HepG2 (cell line): Measurements from ENCODE around the gene TET2. TPM values are rescaled to one million over a fixed set of nuclear protein-coding genes. Genes with fewer than 3 reads are reported as not detected.

Source experiments
- ATAC-seq: fragments of 200-7000 bp; cut with Tn5 transposase; 3 replicates; pipeline ENCODE4 v1.9.1; 2020; ENCODE audit warnings: mild to moderate bottlenecking, moderate library complexity
- BruUV-seq: library from RNA; stranded (reverse); fragments of 400-500 nt; replicated peaks from 2 replicates; lab custom pipeline; 2021; lab: Mats Ljungman, UMichigan
- CTCF ChIA-PET: fragments of 300-600 bp; formaldehyde crosslinking; extraction: SDS; loops from one replicate; lab custom pipeline; 2021; ENCODE audit warnings: low total read pairs, inconsistent platforms, low intra/inter-chr PET ratio; lab: Yijun Ruan, JAX
- POLR2A ChIA-PET: fragments of 350-600 bp; sonication (Branson Sonifier 250); formaldehyde crosslinking; loops from one replicate; lab custom pipeline; 2020; ENCODE audit warnings: antibody characterized with exemption, inconsistent platforms; lab: Yijun Ruan, JAX
- DNase-seq: peaks from one replicate; pipeline ENCODE4 v3.0.0-alpha.2; 2015; ENCODE audit warnings: low spot score
- FAIRE-seq: peaks from 3 replicates; lab custom pipeline; 2011; peaks lifted over from hg19 to GRCh38; lab: Jason Lieb, UNC
- H2AFZ ChIP-seq: one replicate; pipeline ENCODE4 v1.6.1; 2011; ENCODE audit warnings: low read length, inconsistent platforms
- H3K27ac ChIP-seq: fragments of 300-600 bp; 3 replicates; pipeline ENCODE4 v1.8.0; 2011; ENCODE audit warnings: mixed run types, mild to moderate bottlenecking, mixed read lengths, low read length, inconsistent platforms; ENCODE audit not compliant: insufficient read depth; ENCODE audit errors: extremely low read length
- H3K27me3 ChIP-seq, 2 experiments: fragments of 200-600 bp in 1 of 2; 2 replicates in 1 of 2; 3 replicates in 1 of 2; pipeline versions ENCODE4 v1.6.0 to v1.8.0; 2011; ENCODE audit warnings: low read length in 2 of 2, mild to moderate bottlenecking in 2 of 2, moderate library complexity in 2 of 2, inconsistent platforms in 1 of 2; ENCODE audit not compliant: insufficient read depth in 2 of 2, control insufficient read depth in 1 of 2
- H3K36me3 ChIP-seq, 2 experiments: fragments of 200-600 bp in 1 of 2; replicated peaks in 1 of 2; 2 replicates in 1 of 2; 3 replicates in 1 of 2; pipeline versions ENCODE4 v1.5.1 to v1.8.0; 2011; ENCODE audit warnings: low read length in 2 of 2, inconsistent platforms in 1 of 2; ENCODE audit not compliant: insufficient read depth in 2 of 2, control insufficient read depth in 1 of 2
- H3K4me1 ChIP-seq: 2 replicates; pipeline ENCODE4 v1.5.1; 2012; ENCODE audit warnings: low read length, inconsistent platforms; ENCODE audit not compliant: insufficient read depth
- H3K4me2 ChIP-seq: 2 replicates; pipeline ENCODE4 v1.6.0; 2011; ENCODE audit warnings: low read depth, low read length, inconsistent platforms
- H3K4me3 ChIP-seq, 3 experiments: fragments of 200-600 bp in 1 of 3; sonication (generic), shearing (Covaris generic) in 1 of 3; replicated peaks in 1 of 3; 2 replicates each; pipeline ENCODE4 v1.5.1; 2011 to 2016; ENCODE audit warnings: low read length in 3 of 3, inconsistent platforms in 2 of 3, low read depth in 2 of 3, mild to moderate bottlenecking in 2 of 3, control low read depth in 1 of 3, mixed read lengths in 1 of 3; ENCODE audit not compliant: insufficient read depth in 1 of 3
- H3K79me2 ChIP-seq: one replicate; pipeline ENCODE4 v1.6.1; 2011; ENCODE audit warnings: low read length, inconsistent platforms; ENCODE audit not compliant: insufficient read depth
- H3K9ac ChIP-seq: 2 replicates; pipeline ENCODE4 v1.6.0; 2011; ENCODE audit warnings: mild to moderate bottlenecking, low read depth, low read length, inconsistent platforms; ENCODE audit not compliant: insufficient read depth
- H3K9me3 ChIP-seq: 2 replicates; pipeline ENCODE4 v1.5.1; 2012; ENCODE audit warnings: mild to moderate bottlenecking, low read length
- H4K20me1 ChIP-seq: 2 replicates; pipeline ENCODE4 v1.6.0; 2011; ENCODE audit warnings: inconsistent platforms, mild to moderate bottlenecking, low read length, moderate library complexity; ENCODE audit not compliant: insufficient read depth
- HES4 ChIP-seq: sonication (generic); formaldehyde crosslinking; IDR thresholded peaks from 2 replicates; pipeline ENCODE4 v1.9.0; 2021; ENCODE audit warnings: mild to moderate bottlenecking, missing genetic modification reagents, borderline replicate concordance
- IKZF4 ChIP-seq: sonication (generic); formaldehyde crosslinking; IDR thresholded peaks from 2 replicates; pipeline ENCODE4 v1.5.1; 2020; ENCODE audit warnings: borderline replicate concordance, mild to moderate bottlenecking, low read depth, missing genetic modification reagents; ENCODE audit errors: not compliant biosample characterization
- IRF2 ChIP-seq: IDR thresholded peaks from 2 replicates; pipeline ENCODE4 v1.6.1; 2018; ENCODE audit warnings: missing genetic modification reagents, missing compliant biosample characterization
- JUNB ChIP-seq: sonication (generic); formaldehyde crosslinking; IDR thresholded peaks from 2 replicates; pipeline ENCODE4 v1.8.0; 2022; ENCODE audit warnings: missing genetic modification reagents, mild to moderate bottlenecking, borderline replicate concordance
- MAFF ChIP-seq: IDR thresholded peaks from 2 replicates; pipeline ENCODE4 v1.6.1; 2011; ENCODE audit warnings: low read depth, low read length, improper control_type of control experiment
- MLLT10 ChIP-seq: sonication (generic); formaldehyde crosslinking; IDR thresholded peaks from 2 replicates; pipeline ENCODE4 v1.4.0; 2020; ENCODE audit warnings: missing genetic modification reagents
- ZBTB7A ChIP-seq: sonication (generic); formaldehyde crosslinking; IDR thresholded peaks from 2 replicates; pipeline ENCODE4 v1.8.0; 2022; ENCODE audit warnings: mild to moderate bottlenecking, missing genetic modification reagents
- ZNF484 ChIP-seq: sonication (generic); formaldehyde crosslinking; IDR thresholded peaks from 2 replicates; pipeline ENCODE4 v1.5.1; 2020; ENCODE audit warnings: mild to moderate bottlenecking, low read depth, missing genetic modification reagents, borderline replicate concordance
- ZNF496 ChIP-seq: sonication (generic); formaldehyde crosslinking; IDR thresholded peaks from 2 replicates; pipeline ENCODE4 v1.8.1; 2023; ENCODE audit warnings: mild to moderate bottlenecking, moderate library complexity, missing genetic modification reagents; ENCODE audit not compliant: insufficient replicate concordance
- ZNF768 ChIP-seq: sonication (generic); formaldehyde crosslinking; IDR thresholded peaks from 2 replicates; pipeline ENCODE4 v1.4.0; 2020; ENCODE audit warnings: missing genetic modification reagents
- ZNF781 ChIP-seq: sonication (generic); formaldehyde crosslinking; IDR thresholded peaks from 2 replicates; pipeline ENCODE4 v1.5.1; 2020; ENCODE audit warnings: borderline replicate concordance, mild to moderate bottlenecking, missing genetic modification reagents; ENCODE audit errors: not compliant biosample characterization
- ZNF879 ChIP-seq: sonication (generic); formaldehyde crosslinking; IDR thresholded peaks from 2 replicates; pipeline ENCODE4 v1.8.1; 2023; ENCODE audit warnings: missing genetic modification reagents
- WGBS: methylation state at CpG from one replicate; pipeline ENCODE4 v1.1.6; 2017; ENCODE audit warnings: low lambda C conversion rate; 5-methylcytosine and 5-hydroxymethylcytosine counted together
- in situ Hi-C: cut with HindIII; loops from 2 replicates; pipeline ENCODE4 v1.10.0; 2017; ENCODE audit warnings: low pct_unique_long_range_greater_than_20kb; ENCODE audit not compliant: extremely low pct_ligation_motif_present
- intact Hi-C: fragments of 100-400 bp; cut with micrococcal nuclease; formaldehyde crosslinking; loops from one replicate; pipeline ENCODE4 v1.10.0; 2022; ENCODE audit not compliant: unreplicated experiment
- polyA plus RNA-seq, 8 experiments: library from polyadenylated mRNA; depleted of rRNA in 3 of 8; stranded (reverse) in 7 of 8; unstranded in 1 of 8; fragments of >200 nt; fragmentation: Illumina TruSeq in 4 of 8; extraction: Trizol in 4 of 8; gene quantifications; 2 replicates each; pipeline versions ENCODE4 v1.2.1 to v1.2.3, GENCODE V29; 2011 to 2016; ENCODE audit warnings: low read depth in 4 of 8, missing spikeins in 1 of 8, mixed read lengths in 1 of 8; ENCODE audit not compliant: insufficient read depth in 1 of 8
- total RNA-seq, 5 experiments: library from RNA; depleted of rRNA; stranded (reverse); fragments of >200 nt; fragmentation: Illumina TruSeq; extraction: Trizol; gene quantifications; 2 replicates each; pipeline ENCODE4 v1.2.3, GENCODE V29; 2016; ENCODE audit warnings: low read depth in 1 of 5
- TF ChIP-seq, protein P1 (sequence below): sonication (generic); formaldehyde crosslinking; IDR thresholded peaks from 2 replicates; pipeline ENCODE4 v1.5.1; 2020; ENCODE audit warnings: mild to moderate bottlenecking, missing genetic modification reagents, moderate library complexity
- TF ChIP-seq, protein P2 (sequence below): fragments of 450-650 bp; IDR thresholded peaks from 2 replicates; pipeline ENCODE4 v1.6.1; 2017
- TF ChIP-seq, protein P3 (sequence below): IDR thresholded peaks from 2 replicates; pipeline ENCODE4 v1.6.1; 2016; ENCODE audit warnings: low read depth, borderline replicate concordance

The TET2 gene
- total and polyA plus RNA-seq, 2 of the 13 experiments (the other 11 are each of a cell fraction or from before 2014, with no cell fraction given), result 4.7 to 4.8 TPM

DNA sequence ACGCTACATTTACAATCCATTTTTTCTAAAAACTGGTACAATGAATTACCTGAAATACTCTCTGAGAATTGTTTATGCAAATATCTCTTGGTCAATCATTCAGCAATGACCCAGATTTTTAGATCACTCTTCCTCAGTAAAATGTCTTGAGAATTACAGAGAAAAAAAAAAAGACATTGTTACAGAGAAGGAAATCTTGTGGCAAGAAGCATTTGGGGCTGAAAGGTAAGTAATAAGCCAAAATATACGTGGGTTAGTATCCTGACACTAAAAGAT is 19.6 kb upstream of the TET2 start:
- intact Hi-C loops, result no loop called here
- Histone ChIP-seq H3K4me3 (no peak overlapping the region), H3K79me2 (no peaks in the 10 kb centered on the region), H3K4me1 (no peaks in the 10 kb centered on the region), H3K27me3 (no peaks in the 10 kb centered on the region), H2AFZ (no peak overlapping the region), H3K9me3 (no peaks in the 10 kb centered on the region), H3K27ac (no peak overlapping the region), H3K36me3 (no peaks in the 10 kb centered on the region), H3K9ac (no peak overlapping the region), H4K20me1 (no peaks in the 10 kb centered on the region), H3K4me2 (no peak overlapping the region)
- ATAC-seq (no peak), FAIRE-seq (no peak), DNase-seq (no peak)
- in situ Hi-C loops, result no loop called here
- POLR2A ChIA-PET, result no interaction called here
- BruUV-seq, result no TSS peak
- CTCF ChIA-PET, result no interaction called here
- TF ChIP-seq, protein P1, sequence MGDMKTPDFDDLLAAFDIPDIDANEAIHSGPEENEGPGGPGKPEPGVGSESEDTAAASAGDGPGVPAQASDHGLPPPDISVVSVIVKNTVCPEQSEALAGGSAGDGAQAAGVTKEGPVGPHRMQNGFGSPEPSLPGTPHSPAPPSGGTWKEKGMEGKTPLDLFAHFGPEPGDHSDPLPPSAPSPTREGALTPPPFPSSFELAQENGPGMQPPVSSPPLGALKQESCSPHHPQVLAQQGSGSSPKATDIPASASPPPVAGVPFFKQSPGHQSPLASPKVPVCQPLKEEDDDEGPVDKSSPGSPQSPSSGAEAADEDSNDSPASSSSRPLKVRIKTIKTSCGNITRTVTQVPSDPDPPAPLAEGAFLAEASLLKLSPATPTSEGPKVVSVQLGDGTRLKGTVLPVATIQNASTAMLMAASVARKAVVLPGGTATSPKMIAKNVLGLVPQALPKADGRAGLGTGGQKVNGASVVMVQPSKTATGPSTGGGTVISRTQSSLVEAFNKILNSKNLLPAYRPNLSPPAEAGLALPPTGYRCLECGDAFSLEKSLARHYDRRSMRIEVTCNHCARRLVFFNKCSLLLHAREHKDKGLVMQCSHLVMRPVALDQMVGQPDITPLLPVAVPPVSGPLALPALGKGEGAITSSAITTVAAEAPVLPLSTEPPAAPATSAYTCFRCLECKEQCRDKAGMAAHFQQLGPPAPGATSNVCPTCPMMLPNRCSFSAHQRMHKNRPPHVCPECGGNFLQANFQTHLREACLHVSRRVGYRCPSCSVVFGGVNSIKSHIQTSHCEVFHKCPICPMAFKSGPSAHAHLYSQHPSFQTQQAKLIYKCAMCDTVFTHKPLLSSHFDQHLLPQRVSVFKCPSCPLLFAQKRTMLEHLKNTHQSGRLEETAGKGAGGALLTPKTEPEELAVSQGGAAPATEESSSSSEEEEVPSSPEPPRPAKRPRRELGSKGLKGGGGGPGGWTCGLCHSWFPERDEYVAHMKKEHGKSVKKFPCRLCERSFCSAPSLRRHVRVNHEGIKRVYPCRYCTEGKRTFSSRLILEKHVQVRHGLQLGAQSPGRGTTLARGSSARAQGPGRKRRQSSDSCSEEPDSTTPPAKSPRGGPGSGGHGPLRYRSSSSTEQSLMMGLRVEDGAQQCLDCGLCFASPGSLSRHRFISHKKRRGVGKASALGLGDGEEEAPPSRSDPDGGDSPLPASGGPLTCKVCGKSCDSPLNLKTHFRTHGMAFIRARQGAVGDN (CRISPR knock-in tag), result no peak
- TF ChIP-seq ZNF781 (CRISPR knock-in tag) (no peak), JUNB (CRISPR knock-in tag) (no peak)
- 11% methylated on average over 2 of the region's 2 CpGs for WGBS

DNA sequence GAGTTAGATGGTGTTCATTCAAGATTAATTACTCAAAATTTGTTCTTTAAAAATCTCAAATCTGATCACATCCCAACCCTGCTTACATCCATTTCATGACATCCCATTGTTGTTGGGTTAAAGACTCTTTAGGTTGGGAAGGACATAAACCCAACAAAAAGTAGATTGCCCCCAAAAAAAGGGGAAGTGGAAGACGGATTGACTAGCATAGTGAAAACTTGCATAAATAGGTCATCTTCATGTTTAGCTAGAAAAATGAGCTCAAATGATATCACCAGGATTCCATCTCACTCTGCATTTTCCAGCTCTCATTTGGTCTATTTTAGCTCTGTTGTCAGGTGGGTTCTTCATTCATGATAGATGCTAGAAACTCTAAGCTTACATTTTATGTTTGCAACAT is 18.5 kb upstream of the TET2 start:
- POLR2A ChIA-PET, result no interaction called here
- DNase-seq (no peak), ATAC-seq (no peak), FAIRE-seq (no peak)
- Histone ChIP-seq H3K27me3 (no peaks in the 10 kb centered on the region), H3K4me1 (no peaks in the 10 kb centered on the region), H3K36me3 (no peaks in the 10 kb centered on the region), H3K79me2 (no peaks in the 10 kb centered on the region), H2AFZ (no peak overlapping the region), H3K27ac (no peak overlapping the region), H3K4me3 (no peak overlapping the region), H4K20me1 (no peaks in the 10 kb centered on the region), H3K9ac (no peak overlapping the region), H3K4me2 (no peak overlapping the region), H3K9me3 (no peaks in the 10 kb centered on the region)
- CTCF ChIA-PET, result no interaction called here
- intact Hi-C loops, result no loop called here
- WGBS, result 0% methylated on average over 1 of the region's 1 CpG
- no TSS peak for BruUV-seq
- in situ Hi-C loops, result no loop called here
- TF ChIP-seq ZBTB7A (CRISPR knock-in tag) (no peak), ZNF879 (CRISPR knock-in tag) (no peak), ZNF768 (CRISPR knock-in tag) (no peak), MAFF (no peak), MLLT10 (CRISPR knock-in tag) (no peak), IKZF4 (no peak), HES4 (CRISPR knock-in tag) (no peak), IRF2 (CRISPR knock-in tag) (no peak), ZNF484 (CRISPR knock-in tag) (no peak), ZNF496 (CRISPR knock-in tag) (no peak)
- TF ChIP-seq, protein P2, sequence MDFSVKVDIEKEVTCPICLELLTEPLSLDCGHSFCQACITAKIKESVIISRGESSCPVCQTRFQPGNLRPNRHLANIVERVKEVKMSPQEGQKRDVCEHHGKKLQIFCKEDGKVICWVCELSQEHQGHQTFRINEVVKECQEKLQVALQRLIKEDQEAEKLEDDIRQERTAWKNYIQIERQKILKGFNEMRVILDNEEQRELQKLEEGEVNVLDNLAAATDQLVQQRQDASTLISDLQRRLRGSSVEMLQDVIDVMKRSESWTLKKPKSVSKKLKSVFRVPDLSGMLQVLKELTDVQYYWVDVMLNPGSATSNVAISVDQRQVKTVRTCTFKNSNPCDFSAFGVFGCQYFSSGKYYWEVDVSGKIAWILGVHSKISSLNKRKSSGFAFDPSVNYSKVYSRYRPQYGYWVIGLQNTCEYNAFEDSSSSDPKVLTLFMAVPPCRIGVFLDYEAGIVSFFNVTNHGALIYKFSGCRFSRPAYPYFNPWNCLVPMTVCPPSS, result no peak
- TF ChIP-seq, protein P3, sequence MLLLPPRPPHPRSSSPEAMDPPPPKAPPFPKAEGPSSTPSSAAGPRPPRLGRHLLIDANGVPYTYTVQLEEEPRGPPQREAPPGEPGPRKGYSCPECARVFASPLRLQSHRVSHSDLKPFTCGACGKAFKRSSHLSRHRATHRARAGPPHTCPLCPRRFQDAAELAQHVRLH (CRISPR knock-in tag), result no peak
